Activated CD8-positive, alpha-beta memory T cell treated with anti-CD3 and anti-CD28 coated beads, Interleukin-2, amount 10 ng/mL, durations not matched to agents 7 days and 5 days (primary cell): Measurements from ENCODE around the gene AKT2. TPM values are rescaled to one million over a fixed set of nuclear protein-coding genes. Genes with fewer than 3 reads are reported as not detected.

Experiments used
- ATAC-seq: fragments of 150-1000 bp; cut with Tn5 transposase; one replicate; pipeline ENCODE4 v1.10.0; 2021; ENCODE audit warnings: moderate library complexity
- CTCF ChIA-PET: fragments of 350-600 bp; sonication (Branson Sonifier 250); formaldehyde crosslinking; loops from one replicate; lab custom pipeline; 2021; ENCODE audit warnings: antibody characterized with exemption; lab: Charles Lee
- DNase-seq: peaks from one replicate; pipeline ENCODE4 v3.0.0-alpha.2; 2020
- H3K27ac Mint-ChIP-seq: one replicate; pipeline ENCODE4 v1.8.0; 2021; ENCODE audit warnings: mild to moderate bottlenecking, mixed read lengths
- H3K27me3 Mint-ChIP-seq: one replicate; pipeline ENCODE4 v1.8.0; 2021; ENCODE audit warnings: mixed read lengths
- H3K36me3 Mint-ChIP-seq: one replicate; pipeline ENCODE4 v1.8.0; 2021; ENCODE audit warnings: mild to moderate bottlenecking, mixed read lengths
- H3K4me1 Mint-ChIP-seq: one replicate; pipeline ENCODE4 v1.8.0; 2021; ENCODE audit warnings: mixed read lengths
- H3K4me3 Mint-ChIP-seq: one replicate; pipeline ENCODE4 v1.8.0; 2021; ENCODE audit warnings: mild to moderate bottlenecking, moderate library complexity, mixed read lengths
- H3K9me3 Mint-ChIP-seq: one replicate; pipeline ENCODE4 v1.8.0; 2022; ENCODE audit warnings: low read depth, mixed read lengths
- total RNA-seq, 2 experiments: library from RNA; stranded (reverse); gene quantifications; one replicate each; pipeline ENCODE4 v1.2.3, GENCODE V29; 2021

The AKT2 gene
- total RNA-seq, 2 experiments from 2014 or later = 141 to 172 TPM

GRCh38 chr19:40315812-40316470 is 30.8 kb upstream of the AKT2 start:
- H3K27me3 Mint-ChIP-seq = no peaks in the 10 kb centered on the region
- peaks cover 9% of the 10 kb centered on the region for H3K4me1 Mint-ChIP-seq
- H3K9me3 Mint-ChIP-seq = no peaks in the 10 kb centered on the region
- no peak for DNase-seq
- peaks cover 5% of the 10 kb centered on the region for H3K36me3 Mint-ChIP-seq
- CTCF ChIA-PET = interaction anchor here (0.5 to 1.1 kb wide), 2 partner anchors 8 to 10 kb away, joined by 3 to 6 read pairs; no protein-coding TSS in a partner anchor
- ATAC-seq = no peak
- H3K27ac Mint-ChIP-seq = no peak overlapping the region
- no peak overlapping the region for H3K4me3 Mint-ChIP-seq

DNA sequence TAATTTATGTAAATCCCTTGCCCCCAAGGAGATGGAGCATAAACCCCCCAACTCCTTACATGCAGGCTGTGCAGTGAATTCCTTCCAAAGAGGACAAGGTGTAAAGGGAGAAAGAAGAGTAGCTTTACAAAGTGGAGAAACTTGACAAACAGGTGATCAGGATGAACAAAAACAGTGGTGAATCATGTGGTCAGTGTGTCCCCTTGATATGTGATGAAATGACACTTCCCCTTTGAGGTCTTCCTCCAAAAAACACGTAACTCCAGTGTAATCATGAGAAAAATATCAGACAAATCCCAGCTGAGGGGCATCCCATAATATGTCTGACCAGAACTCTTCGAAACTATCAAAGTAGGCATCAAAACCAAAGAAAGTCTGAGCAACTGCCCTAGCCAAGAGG is 29.5 kb upstream of the AKT2 start:
- CTCF ChIA-PET = interaction anchor here (1.1 kb wide), 1 partner anchor 9 kb away, joined by 4 read pairs; no protein-coding TSS in a partner anchor
- H3K4me3 Mint-ChIP-seq = no peak overlapping the region
- H3K36me3 Mint-ChIP-seq = peaks cover 5% of the 10 kb centered on the region
- no peak overlapping the region for H3K27ac Mint-ChIP-seq
- peaks cover 9% of the 10 kb centered on the region for H3K4me1 Mint-ChIP-seq
- DNase-seq = no peak
- no peaks in the 10 kb centered on the region for H3K27me3 Mint-ChIP-seq
- H3K9me3 Mint-ChIP-seq = no peaks in the 10 kb centered on the region
- no peak for ATAC-seq

- CTCF ChIA-PET = no interaction called here
- H3K27me3 Mint-ChIP-seq = no peaks in the 10 kb centered on the region
- peaks cover 3% of the 10 kb centered on the region for H3K36me3 Mint-ChIP-seq
- no peak for DNase-seq
- peaks cover 9% of the 10 kb centered on the region for H3K4me1 Mint-ChIP-seq
- H3K27ac Mint-ChIP-seq = no peak overlapping the region
- no peak overlapping the region for H3K4me3 Mint-ChIP-seq
- no peak for ATAC-seq
- H3K9me3 Mint-ChIP-seq = no peaks in the 10 kb centered on the region
Observed at GRCh38 chr19:40313229-40313983, 28.3 kb upstream of the AKT2 start.

- H3K27ac Mint-ChIP-seq = no peak overlapping the region
- ATAC-seq (no peak), DNase-seq (no peak)
- H3K9me3 Mint-ChIP-seq = no peaks in the 10 kb centered on the region
- no peak overlapping the region for H3K4me3 Mint-ChIP-seq
- H3K27me3 Mint-ChIP-seq = no peaks in the 10 kb centered on the region
- H3K4me1 Mint-ChIP-seq = peaks cover 11% of the 10 kb centered on the region
- peaks cover 3% of the 10 kb centered on the region for H3K36me3 Mint-ChIP-seq
- CTCF ChIA-PET = no interaction called here
Observed at GRCh38 chr19:40312533-40312932, 27.4 kb upstream of the AKT2 start.

- CTCF ChIA-PET = interaction anchor here (0.9 to 1.0 kb wide), 2 partner anchors 154 to 325 kb away, joined by 3 to 4 read pairs; no protein-coding TSS in a partner anchor
- no peaks in the 10 kb centered on the region for H3K36me3 Mint-ChIP-seq
- no peaks in the 10 kb centered on the region for H3K27me3 Mint-ChIP-seq
- no peak overlapping the region for H3K27ac Mint-ChIP-seq
- H3K4me1 Mint-ChIP-seq = peaks cover 13% of the 10 kb centered on the region
- DNase-seq (no peak), ATAC-seq (no peak)
- H3K9me3 Mint-ChIP-seq = no peaks in the 10 kb centered on the region
- H3K4me3 Mint-ChIP-seq = no peak overlapping the region
Observed at GRCh38 chr19:40309666-40310065, 24.5 kb upstream of the AKT2 start.

- Mint-ChIP-seq H3K4me1 (peaks cover 4% of the 10 kb centered on the region), H3K36me3 (no peaks in the 10 kb centered on the region), H3K9me3 (no peaks in the 10 kb centered on the region), H3K4me3 (no peak overlapping the region), H3K27ac (no peak overlapping the region), H3K27me3 (no peaks in the 10 kb centered on the region)
- DNase-seq = peak; percentile 87
- peak; percentile 76 for ATAC-seq
- CTCF ChIA-PET = interaction anchor here (0.6 to 4.1 kb wide), 60 partner anchors 9 to 1022 kb away, joined by 3 to 38 read pairs (median 4); partner anchors contain the start of genes AKT2, BLVRB, C19orf47 and LTBP4
Observed at GRCh38 chr19:40305403-40305802, 20.3 kb upstream of the AKT2 start.

GRCh38 chr19:40304306-40304705 is 19.2 kb upstream of the AKT2 start:
- ATAC-seq = no peak
- Mint-ChIP-seq H3K9me3 (no peaks in the 10 kb centered on the region), H3K4me3 (no peak overlapping the region), H3K4me1 (peaks cover 4% of the 10 kb centered on the region), H3K27ac (no peak overlapping the region), H3K36me3 (no peaks in the 10 kb centered on the region), H3K27me3 (no peaks in the 10 kb centered on the region)
- no peak for DNase-seq
- CTCF ChIA-PET = interaction anchor here (1.3 to 4.1 kb wide), 13 partner anchors 18 to 330 kb away, joined by 3 to 38 read pairs (median 5); partner anchors contain the start of genes AKT2, BLVRB, C19orf47 and LTBP4

DNA sequence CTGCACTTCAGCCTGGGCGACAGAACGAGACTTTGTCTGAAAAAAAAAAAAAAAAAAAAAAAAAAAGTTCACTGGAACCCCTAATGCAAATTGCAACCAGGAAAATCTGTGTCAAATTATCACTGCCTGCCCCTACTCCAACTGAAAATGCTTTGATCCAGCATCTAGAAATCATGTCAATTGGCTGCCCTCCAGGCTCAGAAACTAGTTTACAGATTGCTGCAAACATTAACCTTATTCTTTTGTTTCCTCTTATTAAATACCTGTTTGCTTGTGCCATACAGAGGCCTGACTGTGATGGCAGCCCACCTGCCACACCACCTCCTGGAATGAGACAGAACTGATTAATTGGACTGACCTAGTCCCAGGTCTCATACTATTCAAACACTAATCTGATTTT is 18.6 kb upstream of the AKT2 start:
- ATAC-seq (no peak), DNase-seq (no peak)
- Mint-ChIP-seq H3K27ac (no peak overlapping the region), H3K27me3 (no peaks in the 10 kb centered on the region), H3K4me1 (peaks cover 4% of the 10 kb centered on the region), H3K4me3 (no peak overlapping the region), H3K36me3 (no peaks in the 10 kb centered on the region), H3K9me3 (no peaks in the 10 kb centered on the region)
- CTCF ChIA-PET = interaction anchor here (1.4 to 2.2 kb wide), 4 partner anchors 27 to 330 kb away, joined by 4 to 27 read pairs (median 16); partner anchors contain the start of genes BLVRB and SPTBN4

DNA sequence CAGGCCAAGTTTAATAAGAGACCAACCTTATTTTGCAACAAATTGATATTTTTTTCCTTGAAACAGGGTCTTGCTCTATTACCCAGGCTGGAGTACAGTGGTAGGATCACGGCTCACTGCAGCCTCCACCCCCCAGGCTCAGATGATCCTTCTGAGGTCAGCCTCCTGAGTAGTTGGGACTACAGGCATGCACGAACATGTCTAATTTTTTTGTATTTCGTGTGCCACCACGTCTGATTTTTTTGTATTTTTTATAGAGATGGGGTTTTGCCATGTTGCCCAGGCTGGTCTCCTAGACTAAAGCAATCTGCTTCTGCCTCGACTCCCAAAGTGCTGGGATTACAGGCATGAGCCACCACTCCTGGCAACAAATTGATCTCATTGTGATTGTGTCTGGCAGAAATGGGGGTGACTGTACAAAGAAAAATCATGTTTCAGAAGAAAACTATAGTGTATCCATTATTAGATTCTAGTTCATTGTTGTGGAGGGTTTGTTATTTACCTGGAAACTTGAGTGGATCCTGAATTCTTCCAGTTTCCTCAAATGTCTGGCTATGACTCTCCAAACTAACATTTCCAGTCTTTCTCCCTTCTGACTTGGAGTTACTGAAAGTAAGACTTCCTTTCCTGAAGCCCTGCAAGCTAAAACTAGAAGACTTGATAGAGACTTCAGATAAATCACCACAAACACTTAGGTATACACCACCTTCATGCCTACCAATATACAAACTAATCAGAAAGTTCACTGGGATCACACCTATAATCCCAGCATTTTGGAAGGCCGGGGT is 17.3 kb upstream of the AKT2 start:
- H3K4me3 Mint-ChIP-seq = no peak overlapping the region

DNA sequence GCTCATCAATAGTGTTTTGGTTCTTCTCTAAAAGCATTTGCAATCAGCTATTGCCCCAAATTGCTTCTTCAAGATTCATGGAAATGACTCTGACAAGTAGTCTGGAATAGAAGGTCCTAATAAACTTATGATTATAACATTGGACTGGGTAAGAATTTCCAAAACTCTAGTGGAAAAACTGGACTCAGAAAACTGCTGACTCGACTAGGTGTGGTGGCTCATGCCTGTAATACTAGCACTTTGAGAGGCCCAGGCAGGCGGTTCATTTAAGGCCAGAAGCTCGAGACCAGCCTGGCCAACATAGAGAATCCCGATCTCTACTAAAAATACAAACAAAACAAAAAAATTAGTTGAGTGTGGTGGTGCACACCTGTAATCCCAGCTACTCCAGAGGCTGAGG is 15.5 kb upstream of the AKT2 start:
- no peak for DNase-seq
- no peak overlapping the region for H3K4me3 Mint-ChIP-seq

More for the DNA sequence above, 17.3 kb upstream of the AKT2 start:
- H3K27me3 Mint-ChIP-seq = no peaks in the 10 kb centered on the region
- no peaks in the 10 kb centered on the region for H3K36me3 Mint-ChIP-seq
- DNase-seq (no peak), ATAC-seq (no peak)
- H3K9me3 Mint-ChIP-seq = no peaks in the 10 kb centered on the region
- H3K4me1 Mint-ChIP-seq = peaks cover 2% of the 10 kb centered on the region
- CTCF ChIA-PET = interaction anchor here (0.7 kb wide), 1 partner anchor 34 kb away, joined by 3 read pairs; no protein-coding TSS in a partner anchor
- no peak overlapping the region for H3K27ac Mint-ChIP-seq

DNA sequence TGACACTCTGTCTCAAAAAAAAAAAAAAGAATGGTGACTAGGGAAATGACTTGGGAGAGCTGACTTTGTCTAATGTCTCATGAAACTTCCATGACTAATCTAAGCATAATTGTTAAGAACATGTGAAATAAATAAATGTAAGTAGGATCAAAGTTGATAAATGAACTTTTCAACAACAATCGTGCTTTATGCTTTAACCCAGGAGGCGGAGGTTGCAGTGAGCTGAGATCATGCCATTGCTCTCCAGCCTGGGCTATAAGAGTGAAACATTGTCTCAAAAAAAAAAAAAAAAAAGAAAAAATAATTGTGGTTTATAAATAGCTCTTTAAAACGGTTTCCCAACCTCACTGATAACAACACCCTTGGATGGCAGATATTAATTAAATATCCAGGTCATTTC is 12.9 kb upstream of the AKT2 start:
- Mint-ChIP-seq H3K27ac (no peak overlapping the region), H3K9me3 (no peaks in the 10 kb centered on the region)
- no peak for ATAC-seq

More for the DNA sequence above, 15.5 kb upstream of the AKT2 start:
- H3K27me3 Mint-ChIP-seq = no peaks in the 10 kb centered on the region
- no peak overlapping the region for H3K27ac Mint-ChIP-seq
- no peaks in the 10 kb centered on the region for H3K36me3 Mint-ChIP-seq
- CTCF ChIA-PET = interaction anchor here (0.8 kb wide), 1 partner anchor 19 kb away, joined by 3 read pairs; no protein-coding TSS in a partner anchor
- peaks cover 2% of the 10 kb centered on the region for H3K4me1 Mint-ChIP-seq
- H3K9me3 Mint-ChIP-seq = no peaks in the 10 kb centered on the region
- no peak for ATAC-seq

DNA sequence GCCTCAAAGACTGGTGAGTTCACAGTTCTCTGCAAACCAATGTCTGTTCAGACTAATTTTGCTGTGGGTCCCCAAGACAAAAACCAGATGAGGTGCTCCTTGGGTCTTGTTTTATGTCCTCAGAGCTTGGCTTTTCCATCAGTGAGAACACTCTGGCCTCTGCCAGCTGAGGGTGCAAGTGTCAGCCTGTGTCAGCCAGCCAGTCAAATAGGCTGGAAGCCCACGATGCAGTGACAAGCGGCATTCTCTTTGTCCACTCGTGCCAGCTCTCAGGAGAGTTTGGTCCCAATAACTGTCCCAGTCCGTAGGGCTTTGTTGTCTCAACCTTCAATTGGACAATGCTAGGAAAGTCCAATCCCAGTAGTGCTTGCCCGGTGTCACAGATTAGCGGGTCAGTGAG is 9.4 kb upstream of the AKT2 start:
- Mint-ChIP-seq H3K4me1 (no peaks in the 10 kb centered on the region), H3K9me3 (no peaks in the 10 kb centered on the region), H3K27me3 (no peaks in the 10 kb centered on the region), H3K27ac (no peak overlapping the region), H3K4me3 (no peak overlapping the region), H3K36me3 (no peaks in the 10 kb centered on the region)
- CTCF ChIA-PET = interaction anchor here (1.0 to 1.6 kb wide), 2 partner anchors 11 kb away, joined by 4 to 5 read pairs; no protein-coding TSS in a partner anchor
- DNase-seq (no peak), ATAC-seq (no peak)

More for the DNA sequence above, 12.9 kb upstream of the AKT2 start:
- Mint-ChIP-seq H3K4me3 (no peak overlapping the region), H3K4me1 (no peaks in the 10 kb centered on the region), H3K36me3 (no peaks in the 10 kb centered on the region), H3K27me3 (no peaks in the 10 kb centered on the region)
- CTCF ChIA-PET = no interaction called here
- DNase-seq = no peak
